ENCODE measurements around the gene WDR77.

WDR77 gene

GRCh38 chr1:111417755-111418154 lies 31.3 kb downstream of the WDR77 start:
- peak; percentile 7 for DNase-seq (ENCODE audit: low read depth)
- no peak for TF ChIP-seq CTCF (conservative IDR thresholded peaks at IDR 0.05; ENCODE audit: control insufficient read depth, insufficient read depth, low read depth, low read length)
- no peak overlapping the region for H3K4me3 ChIP-seq (ENCODE audit: control insufficient read depth, low read depth, low read length)

DNA sequence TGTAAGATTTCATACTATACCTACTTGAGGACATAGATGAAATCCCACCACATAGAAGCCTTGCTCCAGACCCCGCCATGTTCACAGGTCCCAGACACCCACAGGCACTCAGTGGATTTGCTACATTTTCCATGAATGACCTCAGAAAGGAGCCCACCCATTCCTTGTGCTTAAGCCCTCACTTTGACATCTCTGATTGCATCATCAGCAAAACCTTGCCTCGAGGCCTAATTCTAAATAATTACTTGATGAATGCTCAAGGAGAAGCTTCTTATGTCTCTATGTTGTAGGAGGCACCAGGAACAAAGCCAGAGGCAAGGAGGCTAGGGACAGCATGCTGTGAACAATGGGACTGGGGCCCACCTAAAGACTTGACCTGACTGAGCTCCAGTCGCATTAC lies 33.6 kb downstream of the WDR77 start:
- H3K4me3 ChIP-seq (ENCODE audit: control insufficient read depth, low read depth, low read length): no peak overlapping the region
- TF ChIP-seq CTCF (conservative IDR thresholded peaks at IDR 0.05; ENCODE audit: control insufficient read depth, insufficient read depth, low read depth, low read length): no peak
- no peak for DNase-seq (ENCODE audit: low read depth)

DNA sequence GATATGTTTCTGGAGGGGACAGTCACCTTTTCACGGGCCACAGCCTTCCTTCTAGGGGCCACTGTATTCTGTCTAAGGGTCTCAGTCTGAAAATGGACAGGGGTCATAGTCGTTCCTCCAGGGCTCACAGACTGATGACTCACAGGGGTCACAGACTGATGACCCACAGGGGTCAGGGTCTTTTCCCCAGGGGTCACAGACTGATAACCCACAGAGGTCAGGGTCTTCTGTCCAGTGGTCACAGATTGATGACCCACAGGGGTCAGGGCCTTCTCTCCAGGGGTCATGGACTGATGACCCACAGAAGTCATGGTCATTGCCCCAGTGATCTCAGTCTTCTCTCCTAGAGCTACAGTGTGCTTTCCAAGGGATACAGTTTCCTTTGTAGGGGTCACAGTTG lies 34.3 kb downstream of the WDR77 start:
- no peak for TF ChIP-seq CTCF (conservative IDR thresholded peaks at IDR 0.05; ENCODE audit: control insufficient read depth, insufficient read depth, low read depth, low read length)
- no peak for DNase-seq (ENCODE audit: low read depth)
- no peak overlapping the region for H3K4me3 ChIP-seq (ENCODE audit: control insufficient read depth, low read depth, low read length)

- TF ChIP-seq CTCF (conservative IDR thresholded peaks at IDR 0.05; ENCODE audit: control insufficient read depth, insufficient read depth, low read depth, low read length): no peak
- H3K4me3 ChIP-seq (ENCODE audit: control insufficient read depth, low read depth, low read length): no peak overlapping the region
- DNase-seq (ENCODE audit: low read depth): peak; percentile 59
Measured at GRCh38 chr1:111412839-111413238, 36.2 kb downstream of the WDR77 start.

DNA sequence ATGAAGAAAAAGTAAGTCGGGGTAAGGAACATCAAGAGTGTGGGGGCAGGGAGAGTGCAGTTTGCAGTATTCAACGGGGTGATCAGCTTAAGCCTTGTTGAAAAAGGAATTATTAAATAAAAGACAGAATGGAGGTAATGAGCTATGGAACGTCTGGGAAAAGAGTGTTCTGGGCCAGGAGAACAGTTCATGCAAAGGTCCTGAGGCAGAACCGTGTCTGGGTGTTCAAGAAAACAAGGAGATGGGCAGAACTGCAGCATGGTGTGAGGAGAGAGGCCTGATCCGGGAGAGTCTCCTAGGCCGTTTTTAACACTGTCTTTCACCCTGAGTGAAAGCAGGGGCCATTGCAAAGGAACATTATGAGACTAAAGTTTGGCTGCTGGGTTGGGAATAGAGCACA lies 41.8 kb downstream of the WDR77 start:
- no peak overlapping the region for H3K4me3 ChIP-seq (ENCODE audit: control insufficient read depth, low read depth, low read length)
- DNase-seq (ENCODE audit: low read depth): no peak
- TF ChIP-seq CTCF (conservative IDR thresholded peaks at IDR 0.05; ENCODE audit: control insufficient read depth, insufficient read depth, low read depth, low read length): no peak

DNA sequence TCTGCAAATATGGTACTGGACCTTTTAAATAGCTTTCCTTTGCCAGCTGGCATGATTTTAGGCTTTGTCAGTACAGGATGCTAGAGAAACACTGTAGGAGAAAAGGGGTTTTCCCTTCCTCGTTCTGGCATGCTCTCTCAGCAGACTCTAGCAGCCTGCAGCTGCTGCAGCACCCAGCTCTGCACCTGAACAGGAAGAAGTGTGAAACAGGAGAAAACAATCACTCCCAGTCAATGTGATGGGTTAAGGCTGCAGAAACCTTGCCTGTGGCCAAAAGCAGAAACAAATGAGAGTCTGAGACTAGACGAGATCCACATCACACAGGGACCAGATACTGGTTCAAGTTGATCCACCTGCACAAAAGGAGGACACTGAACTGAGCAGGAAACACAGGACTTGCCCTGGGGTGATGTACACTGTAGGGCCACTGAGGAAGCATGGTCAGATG lies 42.7 kb downstream of the WDR77 start:
- H3K4me3 ChIP-seq (ENCODE audit: control insufficient read depth, low read depth, low read length): no peak overlapping the region
- TF ChIP-seq CTCF (conservative IDR thresholded peaks at IDR 0.05; ENCODE audit: control insufficient read depth, insufficient read depth, low read depth, low read length): no peak
- DNase-seq (ENCODE audit: low read depth): peak; percentile 31

- H3K4me3 ChIP-seq (ENCODE audit: control insufficient read depth, low read depth, low read length): no peak overlapping the region
- DNase-seq (ENCODE audit: low read depth): no peak
- TF ChIP-seq CTCF (conservative IDR thresholded peaks at IDR 0.05; ENCODE audit: control insufficient read depth, insufficient read depth, low read depth, low read length): no peak
Measured at GRCh38 chr1:111404588-111404987, 44.5 kb downstream of the WDR77 start.

Measured in fibroblast of mammary gland (primary cell).